Adrenal gland (tissue), 5 donors: ENCODE measurements around the gene MRPL36.

Experiments
- CTCF ChIP-seq, 6 experiments: fragments of 450-650 bp in 4 of 6; fragments of 200-600 bp in 2 of 6; sonication (generic) in 1 of 6; IDR thresholded peaks; 1 replicate in 5 of 6; 2 replicates in 1 of 6; pipeline versions ENCODE4 v1.5.1 to v1.8.0; 2016 to 2021; ENCODE audit warnings: antibody characterized with exemption in 6 of 6, mild to moderate bottlenecking in 2 of 6, moderate library complexity in 1 of 6
- POLR2A ChIP-seq, 2 donors: fragments of 450-650 bp; IDR thresholded peaks; one replicate each; pipeline ENCODE4 v1.6.1; 2017; ENCODE audit warnings: antibody characterized with exemption in 2 of 2, mild to moderate bottlenecking in 2 of 2, moderate library complexity in 1 of 2
- donor health status: DM: no; HTN: no; CAD: no.

GRCh38 chr5:1781726-1782384 is 17.8 kb downstream of the MRPL36 start:
- TF ChIP-seq CTCF (IDR thresholded peaks at IDR 0.05) (no peak), POLR2A (IDR thresholded peaks at IDR 0.05) (no peak)
